NT2/D1 (cell line): ENCODE results near the gene DNAI2.
A peak's percentile ranks its signal among the peaks of the same experiment; 100 is the strongest.
"Not testable (repeated sequence)": the region's sequence is repeated elsewhere in the genome, so short reads cannot be mapped to it uniquely, and the experiment has no call there.

Source experiments
- DNase-seq: peaks from one replicate; pipeline ENCODE4 v3.0.0-alpha.2; 2011; ENCODE audit warnings: low read depth, low spot score
- H3K27me3 ChIP-seq: 2 replicates; pipeline ENCODE4 v1.6.0; 2011; ENCODE audit warnings: mild to moderate bottlenecking; ENCODE audit not compliant: insufficient read length, insufficient read depth
- H3K36me3 ChIP-seq: 2 replicates; pipeline ENCODE4 v1.6.1; 2011; ENCODE audit warnings: mild to moderate bottlenecking, low read length, mixed read lengths; ENCODE audit not compliant: insufficient read depth, insufficient read length
- H3K4me1 ChIP-seq: 2 replicates; pipeline ENCODE4 v1.5.1; 2011; ENCODE audit not compliant: insufficient read depth, insufficient read length
- H3K4me3 ChIP-seq: 2 replicates; pipeline ENCODE4 v1.5.1; 2011; ENCODE audit warnings: low read depth; ENCODE audit not compliant: insufficient read length
- H3K9ac ChIP-seq: 2 replicates; pipeline ENCODE4 v1.6.0; 2011; ENCODE audit warnings: low read depth; ENCODE audit not compliant: insufficient read length
- H3K9me3 ChIP-seq: 2 replicates; pipeline ENCODE4 v1.5.1; 2011; ENCODE audit warnings: mild to moderate bottlenecking, low read length; ENCODE audit not compliant: insufficient read depth
- SUZ12 ChIP-seq: IDR thresholded peaks from 2 replicates; pipeline ENCODE4 v1.6.1; 2011; ENCODE audit not compliant: insufficient read length, insufficient read depth; ENCODE audit errors: extremely low read depth
- YY1 ChIP-seq: IDR thresholded peaks from 2 replicates; pipeline ENCODE4 v1.6.1; 2011; ENCODE audit not compliant: insufficient read length, insufficient read depth
- ZNF274 ChIP-seq: IDR thresholded peaks from 2 replicates; pipeline ENCODE4 v1.6.1; 2011; ENCODE audit warnings: mild to moderate bottlenecking, low read depth, low read length

The DNAI2 gene

DNA sequence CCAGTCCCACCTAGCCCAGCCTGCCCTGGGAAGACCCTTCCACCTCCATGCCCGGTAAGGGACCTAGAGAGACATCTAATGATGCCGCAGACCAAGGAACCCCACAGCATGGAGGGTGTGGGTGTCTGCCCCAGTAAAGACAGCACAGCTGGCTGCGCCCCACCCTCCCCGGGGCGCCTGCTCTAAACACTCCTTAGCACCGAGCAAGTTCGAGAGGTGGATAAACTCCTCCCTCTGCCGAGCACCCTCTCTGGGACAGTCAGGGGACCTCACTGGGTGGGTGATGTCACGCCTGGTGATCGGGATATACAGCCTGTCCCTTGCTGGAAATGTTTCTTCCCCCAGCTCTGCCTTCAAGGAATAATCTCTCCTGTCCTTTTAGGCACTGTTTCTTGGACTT, 16.7 kb upstream of the DNAI2 start:
- H3K9ac ChIP-seq = no peak overlapping the region
- no peak overlapping the region for H3K4me3 ChIP-seq
- no peak for TF ChIP-seq YY1
- no peak for TF ChIP-seq SUZ12
- H3K4me1 ChIP-seq = peaks cover 25% of the 10 kb centered on the region
- peaks cover 5% of the 10 kb centered on the region for H3K36me3 ChIP-seq
- H3K9me3 ChIP-seq = no peaks in the 10 kb centered on the region
- no peak for DNase-seq
- H3K27me3 ChIP-seq = no peaks in the 10 kb centered on the region

DNA sequence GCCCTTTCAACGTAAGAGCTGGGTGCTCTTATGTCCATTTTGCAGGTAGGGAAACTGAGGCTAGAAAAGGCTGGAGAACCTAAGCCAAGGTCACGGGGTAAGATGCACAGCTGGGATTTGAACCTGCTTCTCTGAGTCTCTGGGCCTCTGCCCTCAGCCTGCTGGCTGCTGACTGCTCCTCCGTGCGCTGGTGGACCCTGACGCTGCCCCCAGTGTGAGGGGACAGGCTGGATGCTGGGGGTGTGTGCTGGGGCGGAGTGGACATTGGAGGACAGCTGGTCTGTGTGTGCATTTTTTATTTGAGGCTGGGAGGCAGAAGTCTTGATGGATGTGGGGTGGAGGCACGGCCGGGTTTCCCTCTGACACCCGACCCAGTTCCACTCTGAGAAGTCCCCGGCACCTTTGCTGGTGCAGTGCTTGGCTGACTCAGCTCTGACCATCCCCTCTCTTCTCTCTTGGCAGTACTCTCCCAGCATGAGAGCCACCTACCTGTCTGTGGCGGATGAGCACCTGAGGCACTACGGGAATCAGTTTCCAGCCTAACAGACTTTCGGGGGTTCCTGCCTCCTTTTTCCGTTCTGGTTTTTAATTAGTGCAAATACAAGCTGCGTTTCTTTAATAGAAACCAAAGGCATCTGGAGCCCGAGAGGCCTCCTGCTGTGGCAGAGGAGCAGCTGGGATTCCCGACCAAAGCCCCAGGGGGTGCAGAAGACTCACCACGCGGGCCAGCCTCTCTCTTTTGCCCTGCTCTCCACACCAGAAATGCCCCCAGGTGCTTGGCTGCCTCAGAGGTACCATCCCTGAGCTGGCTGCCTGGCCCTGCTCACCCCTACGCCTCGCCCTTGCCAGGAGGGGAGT, 14.1 kb upstream of the DNAI2 start:
- Histone ChIP-seq H3K36me3 (no peaks in the 10 kb centered on the region), H3K9ac (peak overlapping the region; percentile 66), H3K4me3 (no peak overlapping the region), H3K9me3 (no peaks in the 10 kb centered on the region), H3K4me1 (peaks cover 22% of the 10 kb centered on the region), H3K27me3 (no peaks in the 10 kb centered on the region)
- TF ChIP-seq SUZ12 (no peak), YY1 (no peak), ZNF274 (no peak)
- DNase-seq = no peak

GRCh38 chr17:74260525-74260850, 13.5 kb upstream of the DNAI2 start:
- DNase-seq = no peak
- Histone ChIP-seq H3K27me3 (no peaks in the 10 kb centered on the region), H3K9me3 (no peaks in the 10 kb centered on the region), H3K36me3 (no peaks in the 10 kb centered on the region), H3K4me1 (peaks cover 22% of the 10 kb centered on the region), H3K4me3 (no peak overlapping the region), H3K9ac (peak overlapping the region; percentile 66)
- no peak for TF ChIP-seq SUZ12
- no peak for TF ChIP-seq ZNF274
- TF ChIP-seq YY1 = no peak

DNA sequence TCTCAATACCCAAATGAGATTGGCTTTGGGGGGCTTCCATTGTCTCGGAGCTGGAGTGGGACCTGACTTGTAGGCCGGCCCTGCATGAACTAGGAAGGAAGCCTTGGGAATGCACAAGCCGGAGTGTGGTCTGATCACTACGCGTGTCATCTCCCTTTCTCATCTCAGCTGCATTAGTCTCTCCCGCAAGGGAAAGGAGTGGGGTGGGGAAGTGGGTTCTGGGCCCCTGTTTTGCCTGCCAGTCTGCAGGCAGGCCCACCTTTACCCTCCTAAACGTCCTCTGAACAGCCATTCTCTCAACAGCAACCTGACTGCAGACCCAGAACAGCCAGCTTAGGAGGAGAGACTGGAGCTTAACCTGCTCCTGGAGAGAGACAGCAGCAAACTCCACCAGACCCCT, 11.4 kb upstream of the DNAI2 start:
- no peak for DNase-seq
- Histone ChIP-seq H3K4me3 (no peak overlapping the region), H3K4me1 (peaks cover 20% of the 10 kb centered on the region), H3K36me3 (no peaks in the 10 kb centered on the region), H3K27me3 (no peaks in the 10 kb centered on the region), H3K9ac (no peak overlapping the region), H3K9me3 (no peaks in the 10 kb centered on the region; the same call in 1 of the 2 replicates)
- TF ChIP-seq SUZ12 (no peak), ZNF274 (no peak), YY1 (no peak)

GRCh38 chr17:74267054-74267453, 7.0 kb upstream of the DNAI2 start:
- H3K9ac ChIP-seq, H3K36me3 ChIP-seq, DNase-seq, H3K9me3 ChIP-seq, H3K27me3 ChIP-seq, H3K4me3 ChIP-seq: not testable (repeated sequence)
- peaks cover 15% of the 10 kb centered on the region for H3K4me1 ChIP-seq

DNA sequence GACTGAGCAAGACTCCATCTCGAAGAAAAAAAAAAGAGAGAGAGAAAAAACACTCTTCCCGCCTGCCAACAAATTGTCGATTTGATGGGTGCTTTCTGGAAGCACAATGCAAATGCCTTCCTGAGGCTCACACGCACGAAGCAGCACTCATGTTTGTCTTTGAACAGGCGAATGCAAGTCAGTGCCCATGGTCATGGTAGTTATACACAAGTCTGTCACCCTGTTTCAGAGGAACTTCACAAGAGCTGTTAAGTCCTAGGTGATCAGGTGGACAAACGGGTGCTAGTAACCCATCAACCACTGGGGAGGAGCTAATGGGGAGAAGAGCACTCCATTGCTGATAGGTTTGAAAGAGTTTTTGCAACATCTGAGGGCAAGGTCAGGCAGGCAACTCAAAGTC, 6.5 kb upstream of the DNAI2 start:
- H3K9ac ChIP-seq = no peak overlapping the region
- TF ChIP-seq YY1 = no peak
- no peak for TF ChIP-seq ZNF274
- no peak for TF ChIP-seq SUZ12
- DNase-seq = no peak
- no peak overlapping the region for H3K4me3 ChIP-seq
- no peaks in the 10 kb centered on the region; the same call in 1 of the 2 replicates for H3K9me3 ChIP-seq
- peaks cover 20% of the 10 kb centered on the region for H3K4me1 ChIP-seq
- no peaks in the 10 kb centered on the region for H3K27me3 ChIP-seq
- no peaks in the 10 kb centered on the region for H3K36me3 ChIP-seq

DNA sequence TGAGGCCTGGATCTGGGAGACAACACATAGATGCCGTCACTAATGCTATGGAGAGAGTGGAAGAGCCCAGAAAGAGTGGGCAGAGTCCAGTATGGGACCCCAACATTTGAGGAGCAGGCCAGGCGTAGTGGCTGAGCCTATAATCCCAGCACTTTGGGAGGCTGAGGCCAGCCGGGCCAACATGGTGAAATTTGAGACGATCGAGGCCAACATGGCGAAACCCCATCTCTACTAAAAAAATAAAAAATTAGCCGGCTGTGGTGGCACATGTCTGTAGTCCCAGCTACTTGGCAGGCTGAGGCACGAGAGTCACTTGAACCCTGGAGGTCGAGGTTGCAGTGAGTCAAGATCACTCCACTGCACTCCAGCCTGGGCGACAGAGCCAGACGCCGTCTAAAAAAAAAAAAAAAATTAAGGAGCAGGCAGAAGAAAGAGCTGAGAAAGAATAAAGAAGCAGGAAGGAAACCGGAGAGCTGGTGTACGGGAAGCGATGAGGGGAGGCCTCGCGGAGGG, 6.0 kb upstream of the DNAI2 start:
- H3K4me1 ChIP-seq = peaks cover 25% of the 10 kb centered on the region
- no peak overlapping the region for H3K4me3 ChIP-seq
- TF ChIP-seq ZNF274 = no peak
- TF ChIP-seq YY1 = no peak
- no peak for TF ChIP-seq SUZ12
- no peaks in the 10 kb centered on the region for H3K36me3 ChIP-seq
- no peak for DNase-seq
- H3K9ac ChIP-seq = peak overlapping the region; percentile 17
- no peaks in the 10 kb centered on the region; the same call in 1 of the 2 replicates for H3K9me3 ChIP-seq
- H3K27me3 ChIP-seq = no peaks in the 10 kb centered on the region
